Calu3 (cell line): ENCODE data around the gene PCSK5. TPM values are rescaled to one million over a fixed set of nuclear protein-coding genes. Genes with fewer than 3 reads are reported as not detected.

Experiments used
- BruUV-seq: library from RNA; stranded (reverse); fragments of 400-500 nt; replicated peaks from 2 replicates; lab custom pipeline; 2021; lab: Mats Ljungman, UMichigan
- CTCF ChIA-PET: fragments of 300-600 bp; sonication (Branson Sonifier 250); formaldehyde crosslinking; loops from one replicate; lab custom pipeline; 2022; ENCODE audit warnings: antibody characterized with exemption; lab: Charles Lee
- DNase-seq: peaks from one replicate; pipeline ENCODE4 v3.0.0; 2022
- H3K27ac Mint-ChIP-seq: one replicate; pipeline ENCODE4 v1.8.0; 2022; ENCODE audit warnings: mixed read lengths; ENCODE audit not compliant: unreplicated experiment
- H3K27me3 Mint-ChIP-seq: one replicate; pipeline ENCODE4 v1.8.0; 2022; ENCODE audit warnings: mixed read lengths; ENCODE audit not compliant: unreplicated experiment
- H3K36me3 Mint-ChIP-seq: one replicate; pipeline ENCODE4 v1.8.0; 2022; ENCODE audit warnings: mild to moderate bottlenecking, moderate library complexity, mixed read lengths; ENCODE audit not compliant: insufficient read depth, unreplicated experiment
- H3K4me1 Mint-ChIP-seq: one replicate; pipeline ENCODE4 v1.8.0; 2022; ENCODE audit warnings: mild to moderate bottlenecking, low read depth, mixed read lengths; ENCODE audit not compliant: unreplicated experiment
- H3K4me3 Mint-ChIP-seq: one replicate; pipeline ENCODE4 v1.8.0; 2022; ENCODE audit warnings: mild to moderate bottlenecking, low read depth, moderate library complexity, mixed read lengths; ENCODE audit not compliant: unreplicated experiment
- H3K9me3 Mint-ChIP-seq: one replicate; pipeline ENCODE4 v1.8.0; 2022; ENCODE audit warnings: low read depth, mixed read lengths; ENCODE audit not compliant: unreplicated experiment
- intact Hi-C: fragments of 100-400 bp; cut with micrococcal nuclease; formaldehyde crosslinking; loops from one replicate; pipeline ENCODE4 v1.10.0; 2022; ENCODE audit not compliant: unreplicated experiment
- total RNA-seq: library from RNA; stranded (reverse); gene quantifications from 2 replicates; pipeline ENCODE4 v1.2.3, GENCODE V29; 2022
- TF ChIP-seq, protein P1 (sequence below): fragments of 200-600 bp; IDR thresholded peaks from one replicate; pipeline ENCODE4 v1.8.0; 2022; ENCODE audit warnings: antibody characterized with exemption; ENCODE audit not compliant: unreplicated experiment

PCSK5 gene
- total RNA-seq, 1 experiment from 2014 or later: 38.4 TPM

GRCh38 chr9:76090330-76090729 is 199.9 kb downstream of the PCSK5 start:
- CTCF ChIA-PET: no interaction called here
- no peak for DNase-seq
- H3K4me3 Mint-ChIP-seq: no peak overlapping the region
- H3K9me3 Mint-ChIP-seq: no peaks in the 10 kb centered on the region
- TF ChIP-seq, protein P1, sequence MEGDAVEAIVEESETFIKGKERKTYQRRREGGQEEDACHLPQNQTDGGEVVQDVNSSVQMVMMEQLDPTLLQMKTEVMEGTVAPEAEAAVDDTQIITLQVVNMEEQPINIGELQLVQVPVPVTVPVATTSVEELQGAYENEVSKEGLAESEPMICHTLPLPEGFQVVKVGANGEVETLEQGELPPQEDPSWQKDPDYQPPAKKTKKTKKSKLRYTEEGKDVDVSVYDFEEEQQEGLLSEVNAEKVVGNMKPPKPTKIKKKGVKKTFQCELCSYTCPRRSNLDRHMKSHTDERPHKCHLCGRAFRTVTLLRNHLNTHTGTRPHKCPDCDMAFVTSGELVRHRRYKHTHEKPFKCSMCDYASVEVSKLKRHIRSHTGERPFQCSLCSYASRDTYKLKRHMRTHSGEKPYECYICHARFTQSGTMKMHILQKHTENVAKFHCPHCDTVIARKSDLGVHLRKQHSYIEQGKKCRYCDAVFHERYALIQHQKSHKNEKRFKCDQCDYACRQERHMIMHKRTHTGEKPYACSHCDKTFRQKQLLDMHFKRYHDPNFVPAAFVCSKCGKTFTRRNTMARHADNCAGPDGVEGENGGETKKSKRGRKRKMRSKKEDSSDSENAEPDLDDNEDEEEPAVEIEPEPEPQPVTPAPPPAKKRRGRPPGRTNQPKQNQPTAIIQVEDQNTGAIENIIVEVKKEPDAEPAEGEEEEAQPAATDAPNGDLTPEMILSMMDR: no peak
- no peaks in the 10 kb centered on the region for H3K4me1 Mint-ChIP-seq
- BruUV-seq: no TSS peak
- no peaks in the 10 kb centered on the region for H3K27me3 Mint-ChIP-seq
- H3K36me3 Mint-ChIP-seq: peaks cover 5% of the 10 kb centered on the region
- intact Hi-C loops: no loop called here
- no peak overlapping the region for H3K27ac Mint-ChIP-seq

GRCh38 chr9:76090909-76091308 is 200.4 kb downstream of the PCSK5 start:
- Mint-ChIP-seq H3K9me3 (no peaks in the 10 kb centered on the region), H3K27me3 (no peaks in the 10 kb centered on the region), H3K36me3 (peaks cover 5% of the 10 kb centered on the region), H3K27ac (no peak overlapping the region), H3K4me3 (no peak overlapping the region), H3K4me1 (no peaks in the 10 kb centered on the region)
- CTCF ChIA-PET: no interaction called here
- TF ChIP-seq, protein P1: no peak
- BruUV-seq: no TSS peak
- intact Hi-C loops: no loop called here
- no peak for DNase-seq

GRCh38 chr9:76092572-76092971 is 202.1 kb downstream of the PCSK5 start:
- CTCF ChIA-PET: interaction anchor here (0.7 kb wide), 3 partner anchors 171 to 300 kb away, joined by 4 to 6 read pairs (median 5); no protein-coding TSS in a partner anchor
- Mint-ChIP-seq H3K4me3 (no peak overlapping the region), H3K9me3 (no peaks in the 10 kb centered on the region), H3K36me3 (peaks cover 9% of the 10 kb centered on the region), H3K27ac (no peak overlapping the region), H3K27me3 (no peaks in the 10 kb centered on the region), H3K4me1 (no peaks in the 10 kb centered on the region)
- no peak for DNase-seq
- intact Hi-C loops: no loop called here
- BruUV-seq: no TSS peak
- TF ChIP-seq, protein P1: no peak

DNA sequence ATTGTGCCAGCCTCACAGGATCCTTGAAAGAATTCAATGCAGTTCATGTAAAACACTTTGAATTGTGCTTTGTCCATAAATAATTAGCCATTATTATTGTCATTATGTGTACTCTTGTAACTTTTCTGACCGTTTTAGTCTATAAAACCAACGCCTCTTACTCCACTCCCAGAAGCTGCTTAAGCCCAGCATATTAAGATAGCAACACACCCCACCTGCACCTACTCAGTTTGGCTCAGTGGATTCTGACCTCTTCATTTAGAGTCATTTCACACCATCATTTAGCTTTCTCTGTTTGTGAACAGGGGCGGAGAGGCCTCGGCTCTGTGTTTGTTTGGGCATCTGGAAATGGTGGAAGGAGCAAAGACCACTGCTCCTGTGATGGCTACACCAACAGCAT is 205.1 kb downstream of the PCSK5 start:
- H3K9me3 Mint-ChIP-seq: no peaks in the 10 kb centered on the region
- TF ChIP-seq, protein P1: no peak
- no peaks in the 10 kb centered on the region for H3K27me3 Mint-ChIP-seq
- intact Hi-C loops: no loop called here
- no peak overlapping the region for H3K27ac Mint-ChIP-seq
- DNase-seq: no peak
- peaks cover 16% of the 10 kb centered on the region for H3K36me3 Mint-ChIP-seq
- H3K4me3 Mint-ChIP-seq: no peak overlapping the region
- CTCF ChIA-PET: no interaction called here
- BruUV-seq: no TSS peak
- no peaks in the 10 kb centered on the region for H3K4me1 Mint-ChIP-seq
